COLO668 (cell line): Measurements from ENCODE around the gene ELFN2.
"Not testable (repeated sequence)": the region's sequence is repeated elsewhere in the genome, so short reads cannot be mapped to it uniquely, and the experiment has no call there.

Experiments
- DNase-seq: peaks from one replicate; lab custom pipeline; 2025; ENCODE audit not compliant: unreplicated experiment; lab: John Stamatoyannopoulos, UW

Gene ELFN2

GRCh38 chr22:37337204-37337943 lies 89.9 kb downstream of the ELFN2 start:
- DNase-seq: no peak

GRCh38 chr22:37336579-37336978 lies 90.7 kb downstream of the ELFN2 start:
- no peak for DNase-seq

DNA sequence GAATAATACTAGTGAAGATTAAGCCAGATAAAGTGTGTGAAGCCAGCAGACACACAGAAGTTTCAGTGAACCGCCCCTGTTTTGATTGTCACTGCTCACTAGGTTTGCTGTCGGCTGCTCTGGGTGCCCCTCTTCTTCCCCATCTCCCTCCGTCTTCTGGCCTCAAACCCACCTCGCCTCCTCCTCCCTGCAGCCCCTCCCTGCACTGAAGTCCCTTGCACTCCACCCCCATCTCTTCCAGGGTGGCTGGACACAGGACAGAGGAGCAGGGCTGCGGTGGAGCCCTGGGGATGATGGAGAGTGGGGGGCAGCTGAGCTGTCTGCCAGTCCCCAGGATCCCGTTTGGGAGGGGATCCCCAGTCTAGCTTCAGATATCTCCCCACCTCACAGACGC lies 91.5 kb downstream of the ELFN2 start:
- no peak for DNase-seq

DNA sequence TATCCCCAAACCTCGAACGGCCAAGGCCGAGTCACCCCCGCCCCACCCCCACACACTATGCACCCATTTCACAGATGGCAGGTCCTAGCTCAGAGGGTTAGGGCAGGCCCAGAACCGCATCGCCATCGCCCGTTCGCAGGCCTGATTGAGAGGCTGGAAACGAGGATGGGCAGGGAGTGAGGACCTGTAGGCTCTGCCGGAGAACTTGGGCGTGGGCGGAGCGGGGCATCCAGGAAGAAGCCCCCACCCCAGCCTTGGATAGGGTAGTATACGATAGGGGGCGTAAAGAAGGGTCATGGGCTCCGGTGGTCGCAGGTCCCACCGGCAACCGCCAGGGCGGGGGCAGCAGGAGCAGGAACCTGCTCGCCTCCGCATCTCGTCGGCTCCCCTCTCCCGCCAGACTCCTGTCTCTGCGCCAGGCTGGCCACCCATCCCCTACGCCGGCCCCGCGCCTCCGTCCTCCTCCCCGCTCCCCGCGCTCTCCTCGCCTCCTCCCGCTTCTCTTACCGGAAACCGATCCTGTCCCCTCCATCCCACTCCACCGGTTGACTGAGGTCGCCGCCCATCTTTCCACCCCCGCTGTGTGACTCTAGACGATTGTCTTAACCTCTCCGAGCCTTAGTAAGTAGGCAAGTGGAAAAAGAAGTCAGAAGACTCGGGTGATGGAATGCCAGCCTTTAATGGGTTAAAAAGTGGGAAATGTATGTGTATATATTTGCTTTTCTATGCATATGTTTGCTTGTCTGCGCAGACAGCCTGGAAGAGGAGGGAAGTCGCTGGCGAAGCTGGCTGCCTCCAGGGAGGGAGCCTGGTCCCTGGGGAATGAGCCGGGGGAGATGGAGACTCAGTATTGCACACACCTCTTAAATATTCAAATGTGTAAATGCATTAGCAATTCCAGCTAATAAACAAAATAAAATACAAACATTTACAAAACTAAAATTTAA lies 92.1 kb downstream of the ELFN2 start:
- DNase-seq: no peak

- DNase-seq: no peak
These were observed 92.8 kb downstream of the ELFN2 start for GRCh38 chr22:37334461-37334858.

- no peak for DNase-seq
These were observed 93.4 kb downstream of the ELFN2 start for GRCh38 chr22:37333724-37334460.

DNA sequence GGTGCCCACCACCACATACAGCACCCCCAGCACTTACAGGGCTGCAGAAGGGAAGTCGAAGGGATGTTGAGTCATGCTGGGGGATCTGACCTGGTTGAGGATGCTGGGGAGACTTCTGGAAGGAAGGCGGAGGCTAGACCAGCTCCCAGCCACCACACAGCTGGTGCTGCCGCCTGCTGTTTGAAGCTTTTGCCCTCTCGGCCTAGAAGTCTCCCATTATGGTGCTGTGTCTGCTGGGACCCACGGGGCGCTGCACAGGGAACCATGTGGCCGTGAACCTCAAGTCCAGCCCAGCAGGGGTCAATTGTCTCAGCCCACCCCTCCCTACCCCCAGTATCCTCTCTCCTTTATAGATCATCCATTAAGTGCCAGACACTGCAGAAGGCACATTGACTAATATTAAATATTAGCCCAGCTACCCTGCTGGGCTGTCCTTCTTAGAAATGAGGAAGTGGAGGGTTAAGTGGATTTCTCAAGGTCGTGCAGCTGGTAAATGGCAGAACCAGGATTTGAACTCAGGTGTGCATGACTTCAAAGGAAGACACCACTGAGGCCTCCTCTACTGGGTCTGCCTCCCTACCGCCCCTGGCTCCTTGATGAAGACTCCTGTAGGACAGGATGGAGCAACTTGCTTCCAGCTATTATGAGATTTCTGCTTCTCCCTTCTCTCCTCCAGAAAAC lies 95.3 kb downstream of the ELFN2 start:
- DNase-seq: no peak

GRCh38 chr22:37331034-37331428 lies 96.2 kb downstream of the ELFN2 start:
- no peak for DNase-seq

- peak; percentile 4 for DNase-seq
These were observed 96.9 kb downstream of the ELFN2 start for GRCh38 chr22:37330200-37331033.

- no peak for DNase-seq
These were observed 97.8 kb downstream of the ELFN2 start for GRCh38 chr22:37329238-37330140.

GRCh38 chr22:37328538-37329237 lies 98.6 kb downstream of the ELFN2 start:
- not testable (repeated sequence) for DNase-seq

DNA sequence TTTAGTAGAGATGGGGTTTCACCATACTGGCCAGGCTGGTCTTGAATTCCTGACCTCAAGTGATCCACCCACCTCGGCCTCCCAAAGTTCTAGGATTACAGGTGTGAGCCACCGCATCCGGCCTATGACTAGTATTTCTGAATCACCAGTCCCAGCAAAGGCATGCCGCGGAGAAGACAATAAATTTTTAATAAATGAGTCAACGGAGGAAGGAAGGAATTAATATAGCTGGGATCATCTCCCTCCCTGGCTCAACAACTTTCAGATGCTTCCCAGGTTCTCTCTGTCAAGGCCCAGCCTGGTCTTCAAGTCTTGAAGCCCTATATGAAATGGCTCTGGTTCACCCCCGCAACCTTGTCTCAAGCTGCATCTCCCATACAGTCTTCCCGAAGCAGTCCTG lies 99.3 kb downstream of the ELFN2 start:
- DNase-seq: no peak

DNA sequence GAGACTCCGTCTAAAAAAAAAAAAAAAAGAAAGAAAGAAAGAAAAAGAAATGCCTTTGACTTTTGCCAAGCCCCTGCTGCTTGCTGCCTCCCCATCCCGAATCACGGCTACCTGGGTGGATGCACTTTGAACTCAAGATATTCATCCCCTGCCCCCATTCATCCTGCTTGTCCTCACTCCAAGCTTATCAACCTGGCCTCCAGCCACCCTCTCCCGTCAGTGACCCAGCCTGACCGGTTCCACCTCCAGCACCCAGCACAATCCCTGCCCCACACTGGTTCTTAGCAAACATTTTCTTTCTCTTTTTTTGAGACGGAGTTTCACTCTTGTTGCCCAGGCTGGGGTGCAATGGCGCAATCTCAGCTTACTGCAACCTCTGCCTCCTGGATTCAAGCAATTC lies 100.6 kb downstream of the ELFN2 start:
- DNase-seq: no peak

GRCh38 chr22:37325039-37325395 lies 102.3 kb downstream of the ELFN2 start:
- no peak for DNase-seq

GRCh38 chr22:37324340-37325038 lies 102.8 kb downstream of the ELFN2 start:
- DNase-seq: no peak

DNA sequence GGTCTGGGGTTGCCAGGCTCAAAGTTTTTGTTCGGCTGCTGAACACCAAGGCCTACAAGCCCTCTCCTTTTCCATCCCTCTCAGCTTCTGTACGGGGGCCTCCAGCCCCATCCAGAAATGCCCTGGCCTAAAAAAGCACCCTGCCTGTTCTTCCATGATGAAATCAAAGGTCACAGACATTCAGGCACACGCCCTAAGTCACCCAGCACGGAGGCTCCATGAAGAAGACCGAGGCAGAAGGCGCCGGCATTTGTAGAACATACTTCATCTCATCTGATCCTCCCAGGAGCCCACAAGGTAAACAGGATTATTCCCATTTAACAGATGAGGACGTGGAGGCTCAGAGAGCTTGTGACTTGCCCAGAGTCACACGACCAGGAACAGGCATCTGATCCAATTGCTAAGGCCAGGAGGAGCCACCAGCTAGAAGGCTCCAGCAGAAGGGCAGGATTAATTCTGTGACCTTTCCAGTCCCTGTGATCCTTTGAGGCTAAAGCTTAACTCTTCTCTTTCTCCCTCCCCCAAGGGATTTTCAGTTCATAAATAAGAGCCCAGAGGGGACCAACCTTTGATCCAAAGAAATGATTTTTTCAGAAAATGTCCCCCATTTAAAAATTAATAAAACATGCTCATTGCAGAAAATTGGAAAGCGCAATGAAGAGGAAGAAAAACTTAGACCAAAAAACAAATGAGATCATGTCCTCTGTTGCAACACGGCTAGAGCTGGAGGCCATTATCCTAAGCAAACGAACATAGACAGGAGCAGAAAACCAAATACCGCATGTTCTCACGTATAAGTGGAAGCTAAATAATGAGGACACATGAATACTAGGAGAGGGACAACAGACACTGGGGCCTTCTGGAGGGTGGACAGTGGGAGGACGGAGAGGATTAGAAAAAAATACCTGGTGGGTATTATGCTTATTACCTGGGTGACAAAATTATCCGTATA lies 106.3 kb downstream of the ELFN2 start:
- no peak for DNase-seq

- no peak for DNase-seq
These were observed 107.8 kb downstream of the ELFN2 start for GRCh38 chr22:37319469-37319868.
